RCC 7860 (cell line): ENCODE data around the gene NINL.
A peak's percentile ranks its signal among the peaks of the same experiment; 100 is the strongest.
"Not testable (repeated sequence)": the region's sequence is repeated elsewhere in the genome, so short reads cannot be mapped to it uniquely, and the experiment has no call there.

Source experiments
- DNase-seq: peaks from one replicate; pipeline ENCODE4 v3.0.0-alpha.2; 2015; ENCODE audit warnings: low spot score
- FAIRE-seq: peaks from 2 replicates; lab custom pipeline; 2012; peaks lifted over from hg19 to GRCh38; lab: Jason Lieb, UNC

NINL gene

GRCh38 chr20:25584905-25585704 is at the start of gene NINL:
NINL (minus strand) TSS chr20:25585531; CDS start chr20:25526587, 58,944 bp downstream.
- no peak for FAIRE-seq
- peak; percentile 8 for DNase-seq

DNA sequence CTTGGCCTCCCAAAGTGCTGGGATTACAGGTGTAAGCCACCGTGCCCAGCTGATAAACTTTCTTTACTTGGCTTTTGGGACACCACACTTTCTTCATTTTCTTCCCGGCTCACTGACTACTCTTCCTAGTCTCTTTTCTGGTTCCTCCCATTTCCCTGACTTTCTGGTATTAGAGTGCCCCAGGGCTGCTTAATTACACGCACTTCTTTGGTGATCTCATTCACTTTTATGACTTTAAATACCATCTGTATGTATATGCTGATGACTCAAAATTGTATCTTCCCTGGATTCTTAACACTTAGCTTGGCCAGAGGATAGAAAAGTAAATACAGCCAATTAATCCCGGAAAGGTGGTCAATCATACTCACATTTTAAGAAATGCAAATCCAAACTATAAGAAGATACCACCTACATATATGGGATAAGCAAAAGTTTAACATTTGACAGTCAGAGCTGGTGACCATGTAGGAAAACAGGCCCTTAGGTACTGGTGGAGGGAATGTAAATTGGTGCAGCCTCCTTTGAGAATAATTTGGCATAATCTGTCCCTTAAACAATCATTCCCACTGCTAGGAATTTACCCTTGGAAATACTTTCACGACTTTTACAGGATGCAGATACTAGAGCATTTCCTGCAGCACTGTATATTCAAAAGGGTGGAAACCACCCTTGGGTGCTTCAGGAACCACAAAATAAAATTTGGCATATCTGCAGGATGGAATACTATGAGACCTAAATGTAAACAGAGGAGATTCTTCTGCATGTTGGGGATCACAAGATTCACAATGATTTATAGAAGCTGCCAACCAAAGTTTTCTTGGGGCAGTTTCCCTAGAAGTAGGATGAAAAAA is 47.8 kb upstream of the NINL start:
- FAIRE-seq (no peak), DNase-seq (no peak)

DNA sequence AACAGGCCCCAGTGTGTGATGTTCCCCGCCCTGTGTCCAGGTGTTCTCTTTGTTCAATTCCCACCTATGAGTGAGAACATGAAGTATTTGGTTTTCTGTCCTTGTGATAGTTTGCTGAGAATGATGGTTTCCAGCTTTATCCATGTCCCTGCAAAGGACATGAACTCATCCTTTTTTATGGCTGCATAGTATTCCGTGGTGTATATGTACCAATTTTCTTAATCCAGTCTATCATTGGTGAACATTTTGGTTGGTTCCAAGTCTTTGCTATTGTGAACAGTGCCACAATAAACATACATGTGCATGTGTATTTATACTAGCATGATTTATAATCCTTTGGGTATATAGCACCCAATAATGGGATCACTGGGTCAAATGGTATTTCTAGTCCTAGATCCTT is 45.3 kb upstream of the NINL start:
- FAIRE-seq, DNase-seq: not testable (repeated sequence)

- no peak for FAIRE-seq
- DNase-seq = no peak
Observed at GRCh38 chr20:25629816-25630499, 44.6 kb upstream of the NINL start.

DNA sequence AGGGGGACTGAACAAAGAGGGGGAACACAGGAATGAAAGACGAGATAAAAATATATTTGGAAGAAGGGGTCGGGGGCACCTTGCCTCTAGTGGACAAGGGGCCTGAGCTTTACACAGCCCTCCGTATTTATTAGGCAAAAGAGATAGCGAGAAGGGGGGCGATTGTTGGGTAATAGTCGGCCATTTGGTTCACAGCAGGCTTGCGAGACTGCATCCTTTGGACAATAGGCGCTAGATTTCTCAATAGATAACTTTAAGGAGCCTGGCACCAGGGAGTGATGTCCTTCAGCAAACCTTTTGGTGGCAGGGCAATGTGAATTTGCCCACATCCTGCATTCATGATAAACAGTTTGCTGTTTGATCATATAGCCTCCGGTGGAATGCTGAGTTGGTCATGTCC is 41.4 kb upstream of the NINL start:
- DNase-seq (no peak), FAIRE-seq (no peak)

DNA sequence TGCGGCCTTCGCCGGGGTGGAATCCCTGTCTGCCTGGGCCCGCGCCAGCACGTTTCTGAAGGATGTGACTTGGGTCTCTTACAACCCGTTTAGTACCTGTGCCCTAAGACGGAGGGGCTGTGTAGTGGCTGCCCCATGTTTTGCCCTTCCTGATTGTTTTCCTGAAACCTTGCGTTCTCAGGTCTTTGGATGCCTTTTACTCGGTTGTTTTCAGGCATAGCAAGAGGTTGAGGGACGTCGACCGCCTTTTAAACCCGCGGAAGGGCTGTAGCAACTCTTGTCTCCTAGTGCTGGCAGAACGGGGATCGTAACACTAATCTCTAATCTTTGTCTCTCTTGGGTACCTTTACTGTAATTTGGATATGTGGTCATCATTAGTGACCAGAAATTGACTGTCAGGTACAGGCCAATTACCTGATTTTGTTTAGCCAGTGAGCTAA is 39.2 kb upstream of the NINL start:
- FAIRE-seq (no peak), DNase-seq (no peak)

DNA sequence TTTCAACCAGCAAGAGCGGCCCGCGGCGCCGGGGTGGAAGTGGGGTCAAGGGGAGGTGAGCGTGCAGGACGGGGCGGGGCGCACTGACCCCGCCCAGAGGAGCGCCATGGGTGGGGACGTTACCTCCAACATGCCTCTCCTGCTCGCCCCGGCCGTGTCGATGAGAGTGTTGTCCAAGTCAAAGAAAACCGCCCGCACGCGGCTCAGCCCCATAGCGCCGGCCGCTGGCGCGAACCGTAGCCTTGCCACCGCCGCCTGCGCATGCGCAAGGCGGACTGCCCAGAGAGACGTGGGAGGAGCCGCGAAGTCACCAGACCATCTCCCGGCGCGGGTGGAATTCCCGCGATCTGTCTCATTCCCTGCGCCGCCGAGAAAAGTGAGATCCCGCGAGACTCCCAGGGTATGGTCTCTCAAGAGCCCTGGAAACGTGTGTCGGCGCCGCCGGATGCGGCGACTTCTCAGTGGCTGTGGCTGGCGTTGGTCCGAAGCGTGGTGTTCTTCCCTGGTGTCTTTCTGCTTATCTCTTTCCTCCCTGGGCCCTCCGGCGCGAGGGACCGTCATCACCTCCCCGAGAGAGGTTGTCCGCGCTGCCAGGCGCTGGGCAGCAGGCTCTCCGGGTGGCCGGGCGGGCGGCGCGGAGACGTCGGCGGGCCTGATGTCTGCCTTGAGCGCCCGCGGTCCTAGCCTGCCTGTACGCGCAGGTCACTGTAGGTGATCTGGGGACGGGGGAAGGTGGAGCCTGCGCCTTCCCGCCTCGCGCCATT is 38.6 kb upstream of the NINL start, which contains the start of gene NANP:
NANP (minus strand) TSS at position 279 of the 764 bp plus-strand sequence; CDS start at position 213, 66 bp downstream.
- FAIRE-seq (peak; percentile 33), DNase-seq (peak; percentile 95)

DNA sequence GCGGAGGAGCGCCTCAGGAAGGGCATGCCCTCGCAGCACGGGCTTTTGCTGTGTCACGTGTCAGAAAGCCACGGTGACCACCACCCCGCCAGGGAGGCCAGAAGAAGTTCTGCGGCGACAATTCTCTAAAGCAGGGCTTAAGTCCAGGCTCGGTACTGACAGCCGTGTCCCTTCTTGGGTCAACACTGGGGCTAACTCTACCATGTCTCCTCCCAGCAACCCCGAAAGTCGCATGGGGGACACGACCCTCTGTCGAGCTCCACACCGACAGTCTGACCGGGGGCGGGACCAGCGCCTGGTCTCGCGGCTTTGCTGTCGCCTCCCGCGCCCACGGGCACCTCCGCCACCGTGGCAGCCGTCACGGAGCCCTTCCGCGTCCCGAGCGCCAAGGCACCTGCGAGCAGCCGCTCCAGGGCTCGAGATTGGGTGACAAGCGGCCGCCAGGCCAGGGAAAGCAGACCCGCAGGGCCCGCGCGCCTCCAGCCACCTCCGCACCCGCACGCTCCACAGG is 37.9 kb upstream of the NINL start:
- peak; percentile 5 for DNase-seq
- no peak for FAIRE-seq

DNA sequence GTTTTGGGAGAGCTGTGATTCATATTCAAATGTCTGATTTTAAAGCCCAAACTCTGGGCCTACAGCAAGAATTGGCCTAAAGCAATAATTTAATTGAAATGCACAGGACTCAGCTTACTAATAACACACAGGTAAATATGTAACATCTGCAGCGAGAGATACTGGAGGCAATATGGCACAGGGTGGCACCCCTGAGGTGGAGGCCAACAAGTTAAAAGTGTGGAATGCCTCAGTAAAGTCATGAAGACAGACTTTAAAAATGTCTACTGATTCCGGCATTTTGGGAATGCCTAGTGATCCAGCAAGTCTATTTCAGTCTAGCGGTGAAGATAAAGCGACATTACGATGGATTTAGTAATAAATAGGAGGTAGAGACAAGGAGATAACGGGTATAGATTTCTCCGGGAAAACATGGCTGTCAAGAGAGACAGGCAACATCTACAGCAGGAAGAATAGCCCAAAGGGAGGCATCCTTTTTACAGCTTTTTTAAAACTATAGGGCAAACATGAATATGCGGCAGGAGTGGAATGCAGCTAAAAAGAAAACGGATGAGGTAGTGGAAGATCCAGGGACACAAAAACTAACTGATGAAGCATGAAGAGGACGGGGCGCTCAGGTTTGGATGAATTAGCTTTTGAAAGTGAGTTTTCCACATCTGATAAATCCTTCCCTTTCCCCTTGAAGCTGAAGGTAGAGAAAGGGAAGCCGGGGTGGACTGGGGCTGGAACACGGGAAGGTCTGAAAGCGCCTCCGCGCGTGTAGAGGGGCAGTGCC is 37.3 kb upstream of the NINL start:
- FAIRE-seq (no peak), DNase-seq (no peak)

- DNase-seq (no peak), FAIRE-seq (no peak)
Observed at GRCh38 chr20:25622049-25622448, 36.7 kb upstream of the NINL start.

GRCh38 chr20:25619514-25619913 is 34.2 kb upstream of the NINL start:
- DNase-seq = no peak
- FAIRE-seq = no peak

- FAIRE-seq = no peak
- DNase-seq = no peak
Observed at GRCh38 chr20:25608774-25609173, 23.4 kb upstream of the NINL start.

DNA sequence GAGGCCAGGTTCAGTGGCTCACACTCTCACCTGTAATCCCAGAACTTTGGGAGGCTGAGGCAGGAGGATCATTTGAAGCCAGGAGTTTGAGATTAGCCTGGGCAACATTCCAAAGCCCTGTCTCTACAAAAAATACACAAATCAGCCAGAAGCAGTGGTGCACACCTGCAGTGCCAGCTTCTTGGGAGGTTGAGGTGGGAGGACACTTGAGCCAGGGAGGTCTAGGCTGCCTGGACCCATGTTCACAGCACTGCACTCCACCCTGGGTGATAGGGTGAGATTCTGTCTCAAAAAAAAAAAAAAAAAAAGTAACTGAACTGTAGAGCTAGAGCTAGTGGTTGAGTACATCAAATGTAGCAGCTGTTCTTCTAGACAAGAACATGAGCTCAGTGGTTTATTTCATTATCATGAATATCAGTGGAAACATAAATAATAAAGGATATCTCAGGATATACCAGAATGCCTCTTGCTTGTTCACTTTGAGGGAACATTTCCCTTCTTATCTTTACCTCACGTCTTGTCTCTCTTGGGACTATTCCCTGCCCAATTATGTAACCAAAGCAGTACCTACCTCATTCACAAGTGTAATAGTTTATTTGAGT is 20.9 kb upstream of the NINL start:
- FAIRE-seq = no peak

DNA sequence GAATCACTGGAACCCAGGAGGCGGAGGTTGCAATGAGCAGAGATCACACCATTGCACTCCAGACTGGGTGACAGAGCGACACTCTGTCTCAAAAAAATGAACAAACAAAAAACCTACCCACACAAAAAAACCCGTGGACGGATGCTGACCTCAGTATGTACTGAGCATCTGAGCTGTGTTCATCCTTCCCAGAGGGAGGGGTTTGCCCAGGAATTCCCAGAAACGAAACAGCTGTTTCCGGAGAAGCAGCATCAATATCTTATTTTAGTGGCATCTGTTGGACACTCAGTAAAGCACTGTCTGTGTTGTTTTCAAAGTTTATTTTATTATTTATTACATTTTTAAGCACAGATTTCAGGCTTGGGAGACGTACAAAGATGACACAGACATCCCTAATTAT is 19.8 kb upstream of the NINL start:
- FAIRE-seq = no peak
- no peak for DNase-seq

More for the DNA sequence above, 20.9 kb upstream of the NINL start:
- no peak for DNase-seq

DNA sequence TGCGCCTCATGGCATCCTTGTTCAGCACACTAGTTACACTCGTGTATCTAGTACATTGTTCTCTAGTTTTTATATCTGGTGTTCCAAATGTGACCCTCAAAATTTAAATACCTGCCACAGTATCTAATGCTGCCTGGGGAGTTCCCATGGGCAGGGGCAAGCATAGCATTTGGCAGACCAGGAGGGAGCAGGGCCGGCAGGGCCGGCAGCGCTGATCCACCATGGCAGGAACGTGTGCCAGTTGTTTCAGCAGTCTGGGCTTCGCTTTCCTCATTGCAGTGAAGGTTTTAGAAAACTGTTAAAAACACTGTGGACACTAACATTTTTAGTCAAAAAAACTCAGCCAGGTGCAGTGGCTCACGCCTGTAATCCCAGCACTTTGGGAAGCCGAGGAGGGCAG is 19.3 kb upstream of the NINL start:
- DNase-seq = no peak
- FAIRE-seq = no peak

GRCh38 chr20:25602914-25603309 is 17.6 kb upstream of the NINL start:
- FAIRE-seq, DNase-seq: not testable (repeated sequence)

- not testable (repeated sequence) for DNase-seq, FAIRE-seq
Observed at GRCh38 chr20:25602191-25602913, 17.0 kb upstream of the NINL start.

DNA sequence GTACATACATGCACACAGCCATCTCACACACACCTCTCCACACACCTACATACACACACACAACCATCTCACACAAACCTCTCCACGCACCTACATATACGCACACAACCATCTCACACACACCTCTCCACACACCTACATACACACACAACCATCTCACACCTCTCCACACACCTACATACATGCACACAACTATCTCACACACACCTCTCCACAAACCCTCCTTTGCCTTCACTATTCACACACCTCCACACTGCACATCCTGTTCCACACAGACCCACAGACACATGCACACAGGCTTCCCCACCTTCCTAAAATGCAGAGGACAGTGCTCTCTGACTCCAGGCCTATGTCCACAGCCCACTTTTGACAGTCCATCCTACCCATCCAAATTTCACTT is 16.3 kb upstream of the NINL start:
- FAIRE-seq = no peak

More for the DNA sequence above, 16.3 kb upstream of the NINL start:
- no peak for DNase-seq
